ENCODE measurements around the gene C8A.

Gene C8A

GRCh38 chr1:56854521-56855099, at the start of gene C8A:
C8A (plus strand) TSS chr1:56854797; CDS start chr1:56854902, 105 bp downstream.
- DNase-seq, result no peak

GRCh38 chr1:56806804-56807203, 47.8 kb upstream of the C8A start:
- no peak for DNase-seq

- DNase-seq, result no peak
Observed at GRCh38 chr1:56808410-56808809, 46.2 kb upstream of the C8A start.

GRCh38 chr1:56811331-56811730, 43.3 kb upstream of the C8A start:
- no peak for DNase-seq

- no peak for DNase-seq
Observed at GRCh38 chr1:56814205-56814604, 40.4 kb upstream of the C8A start.

- no peak for DNase-seq
Observed at GRCh38 chr1:56816264-56816663, 38.3 kb upstream of the C8A start.

GRCh38 chr1:56816909-56817308, 37.7 kb upstream of the C8A start:
- no peak for DNase-seq

GRCh38 chr1:56817716-56818463, 36.7 kb upstream of the C8A start:
- no peak for DNase-seq

- no peak for DNase-seq
Observed at GRCh38 chr1:56819387-56819899, 35.2 kb upstream of the C8A start, which contains the start of gene FYB2. FYB2 (minus strand) TSS chr1:56819404; CDS start chr1:56819290, 114 bp downstream.

GRCh38 chr1:56820755-56821461, 33.7 kb upstream of the C8A start:
- DNase-seq, result peak; percentile 84

- DNase-seq, result no peak
Observed at GRCh38 chr1:56821462-56821797, 33.2 kb upstream of the C8A start.

- DNase-seq, result no peak
Observed at GRCh38 chr1:56824271-56824670, 30.3 kb upstream of the C8A start.

- no peak for DNase-seq
Observed at GRCh38 chr1:56824938-56825337, 29.7 kb upstream of the C8A start.

- no peak for DNase-seq
Observed at GRCh38 chr1:56825436-56825835, 29.2 kb upstream of the C8A start.

- no peak for DNase-seq
Observed at GRCh38 chr1:56827711-56828110, 26.9 kb upstream of the C8A start.

GRCh38 chr1:56830052-56830451, 24.5 kb upstream of the C8A start:
- no peak for DNase-seq

- DNase-seq, result peak; percentile 86
Observed at GRCh38 chr1:56831871-56832693, 22.5 kb upstream of the C8A start.

- DNase-seq, result no peak
Observed at GRCh38 chr1:56833088-56833487, 21.5 kb upstream of the C8A start.

GRCh38 chr1:56834137-56834900, 20.3 kb upstream of the C8A start:
- DNase-seq, result no peak

- no peak for DNase-seq
Observed at GRCh38 chr1:56835657-56836056, 18.9 kb upstream of the C8A start.

- no peak for DNase-seq
Observed at GRCh38 chr1:56836359-56836758, 18.2 kb upstream of the C8A start.

GRCh38 chr1:56837244-56837939, 17.2 kb upstream of the C8A start:
- DNase-seq, result no peak
